Prostate gland (tissue), 2 donors: Measurements from ENCODE around the gene NCAM1.
"Not testable (repeated sequence)": the region's sequence is repeated elsewhere in the genome, so short reads cannot be mapped to it uniquely, and the experiment has no call there.

ENCODE experiments used
- POLR2AphosphoS5 ChIP-seq: sonication (generic); formaldehyde crosslinking; IDR thresholded peaks from one replicate; pipeline ENCODE4 v1.6.1; 2017; ENCODE audit warnings: antibody characterized with exemption
- TF ChIP-seq, protein P1 (sequence below), 4 experiments: fragments of 200-600 bp in 2 of 4; fragments of 450-650 bp in 2 of 4; sonication (generic) in 2 of 4; IDR thresholded peaks; 1 replicate in 3 of 4; 2 replicates in 1 of 4; pipeline ENCODE4 v1.5.1; 2016 to 2019; ENCODE audit warnings: antibody characterized with exemption in 4 of 4, mild to moderate bottlenecking in 2 of 4, moderate library complexity in 2 of 4

DNA sequence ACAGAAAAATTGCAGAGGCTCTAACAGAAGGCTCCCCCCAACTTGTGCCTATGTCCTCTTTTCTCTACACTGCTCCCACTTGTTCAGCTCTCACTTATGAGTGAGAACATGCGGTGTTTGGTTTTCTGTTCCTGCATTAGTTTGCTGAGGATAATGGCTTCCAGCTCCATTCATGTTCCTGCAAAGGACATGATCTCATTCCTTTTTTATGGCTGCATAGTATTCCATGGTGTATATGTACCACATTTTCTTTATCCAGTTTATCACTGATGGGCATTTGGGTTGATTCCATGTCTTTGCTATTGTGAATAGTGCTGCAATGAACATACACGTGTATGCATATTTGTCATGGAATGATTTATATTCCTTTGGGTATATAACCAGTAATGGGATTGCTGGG lies 91.8 kb downstream of the NCAM1 start:
- TF ChIP-seq, protein P1, sequence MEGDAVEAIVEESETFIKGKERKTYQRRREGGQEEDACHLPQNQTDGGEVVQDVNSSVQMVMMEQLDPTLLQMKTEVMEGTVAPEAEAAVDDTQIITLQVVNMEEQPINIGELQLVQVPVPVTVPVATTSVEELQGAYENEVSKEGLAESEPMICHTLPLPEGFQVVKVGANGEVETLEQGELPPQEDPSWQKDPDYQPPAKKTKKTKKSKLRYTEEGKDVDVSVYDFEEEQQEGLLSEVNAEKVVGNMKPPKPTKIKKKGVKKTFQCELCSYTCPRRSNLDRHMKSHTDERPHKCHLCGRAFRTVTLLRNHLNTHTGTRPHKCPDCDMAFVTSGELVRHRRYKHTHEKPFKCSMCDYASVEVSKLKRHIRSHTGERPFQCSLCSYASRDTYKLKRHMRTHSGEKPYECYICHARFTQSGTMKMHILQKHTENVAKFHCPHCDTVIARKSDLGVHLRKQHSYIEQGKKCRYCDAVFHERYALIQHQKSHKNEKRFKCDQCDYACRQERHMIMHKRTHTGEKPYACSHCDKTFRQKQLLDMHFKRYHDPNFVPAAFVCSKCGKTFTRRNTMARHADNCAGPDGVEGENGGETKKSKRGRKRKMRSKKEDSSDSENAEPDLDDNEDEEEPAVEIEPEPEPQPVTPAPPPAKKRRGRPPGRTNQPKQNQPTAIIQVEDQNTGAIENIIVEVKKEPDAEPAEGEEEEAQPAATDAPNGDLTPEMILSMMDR (IDR thresholded peaks at IDR 0.05): not testable (repeated sequence)
- not testable (repeated sequence) for TF ChIP-seq POLR2AphosphoS5
